ENCODE measurements around the gene CABP5.

CABP5 gene

DNA sequence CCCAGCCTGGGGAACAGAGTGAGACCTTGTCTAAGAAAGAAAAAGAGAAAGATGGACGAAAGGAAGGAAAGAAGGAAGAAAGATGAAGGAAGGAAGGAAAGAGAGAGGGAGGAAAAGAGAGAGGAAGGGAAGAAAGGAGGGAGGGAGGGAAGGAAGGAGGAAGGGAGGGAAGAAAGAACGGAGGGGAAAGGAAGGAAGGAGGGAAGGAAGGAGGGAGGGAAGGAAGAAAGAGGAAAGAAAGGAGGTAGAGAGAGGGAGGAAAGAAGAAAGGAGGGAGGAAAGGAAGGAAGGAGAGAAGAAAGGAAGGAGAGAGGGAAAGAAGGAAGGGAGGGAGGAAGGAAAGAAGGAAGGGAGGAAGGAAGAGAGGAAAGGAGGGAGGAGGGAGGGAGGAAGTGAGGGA, 20.9 kb downstream of the CABP5 start:
- no peaks in the 10 kb centered on the region for H4K20me1 ChIP-seq (ENCODE audit: low read depth, low read length)
- H3K4me3 ChIP-seq (ENCODE audit: insufficient read depth, low read length, poor library complexity, severe bottlenecking) = no peak overlapping the region
- no peak overlapping the region for H3K9ac ChIP-seq (ENCODE audit: low read length)
- H3F3A ChIP-seq (ENCODE audit: insufficient read depth) = no peaks in the 10 kb centered on the region
- no peaks in the 10 kb centered on the region for H3K27me3 ChIP-seq (ENCODE audit: low read length)
- H3K9me2 ChIP-seq (replicated peaks; ENCODE audit: insufficient read depth, low read length) = no peaks in the 10 kb centered on the region
- TF ChIP-seq EZH2phosphoT487 (conservative IDR thresholded peaks at IDR 0.05; ENCODE audit: low read length) = no peak
- TF ChIP-seq, protein P1, sequence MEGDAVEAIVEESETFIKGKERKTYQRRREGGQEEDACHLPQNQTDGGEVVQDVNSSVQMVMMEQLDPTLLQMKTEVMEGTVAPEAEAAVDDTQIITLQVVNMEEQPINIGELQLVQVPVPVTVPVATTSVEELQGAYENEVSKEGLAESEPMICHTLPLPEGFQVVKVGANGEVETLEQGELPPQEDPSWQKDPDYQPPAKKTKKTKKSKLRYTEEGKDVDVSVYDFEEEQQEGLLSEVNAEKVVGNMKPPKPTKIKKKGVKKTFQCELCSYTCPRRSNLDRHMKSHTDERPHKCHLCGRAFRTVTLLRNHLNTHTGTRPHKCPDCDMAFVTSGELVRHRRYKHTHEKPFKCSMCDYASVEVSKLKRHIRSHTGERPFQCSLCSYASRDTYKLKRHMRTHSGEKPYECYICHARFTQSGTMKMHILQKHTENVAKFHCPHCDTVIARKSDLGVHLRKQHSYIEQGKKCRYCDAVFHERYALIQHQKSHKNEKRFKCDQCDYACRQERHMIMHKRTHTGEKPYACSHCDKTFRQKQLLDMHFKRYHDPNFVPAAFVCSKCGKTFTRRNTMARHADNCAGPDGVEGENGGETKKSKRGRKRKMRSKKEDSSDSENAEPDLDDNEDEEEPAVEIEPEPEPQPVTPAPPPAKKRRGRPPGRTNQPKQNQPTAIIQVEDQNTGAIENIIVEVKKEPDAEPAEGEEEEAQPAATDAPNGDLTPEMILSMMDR (IDR thresholded peaks at IDR 0.05; ENCODE audit: insufficient read depth, low read length, poor library complexity, severe bottlenecking) = no peak
- H2AFZ ChIP-seq (ENCODE audit: low read depth, low read length, severe bottlenecking) = no peak overlapping the region
- H3K27ac ChIP-seq (ENCODE audit: low read depth, low read length) = no peak overlapping the region
- H3K4me2 ChIP-seq (ENCODE audit: low read depth, low read length, poor library complexity, severe bottlenecking) = no peak overlapping the region
- no peaks in the 10 kb centered on the region for H3K36me3 ChIP-seq (ENCODE audit: low read length)
- no peaks in the 10 kb centered on the region for H3K9me3 ChIP-seq (ENCODE audit: insufficient read depth, low read length)
- no peaks in the 10 kb centered on the region for H3K79me2 ChIP-seq (ENCODE audit: insufficient read depth, low read length)

DNA sequence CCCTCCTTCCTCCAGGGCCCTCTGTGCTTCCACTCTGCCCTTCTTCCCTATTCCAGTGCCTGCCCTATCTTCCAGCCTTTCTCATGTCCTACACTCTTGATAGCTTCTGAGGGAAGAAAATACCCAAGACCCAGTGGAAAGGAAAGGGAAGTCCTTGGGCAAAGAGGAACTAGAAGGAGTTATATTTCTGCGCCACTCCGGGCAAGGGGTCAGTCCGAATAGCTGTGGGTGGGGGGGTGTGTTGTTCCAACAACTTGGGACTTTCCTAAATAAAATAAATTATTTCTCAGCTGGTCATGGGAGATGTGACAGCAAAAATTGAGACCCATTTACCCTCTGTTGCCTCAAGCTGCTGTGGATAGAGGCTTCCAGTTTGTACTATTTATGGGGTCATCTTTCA, 23.2 kb downstream of the CABP5 start:
- H2AFZ ChIP-seq (ENCODE audit: low read depth, low read length, severe bottlenecking) = no peak overlapping the region
- H4K20me1 ChIP-seq (ENCODE audit: low read depth, low read length) = no peaks in the 10 kb centered on the region

DNA sequence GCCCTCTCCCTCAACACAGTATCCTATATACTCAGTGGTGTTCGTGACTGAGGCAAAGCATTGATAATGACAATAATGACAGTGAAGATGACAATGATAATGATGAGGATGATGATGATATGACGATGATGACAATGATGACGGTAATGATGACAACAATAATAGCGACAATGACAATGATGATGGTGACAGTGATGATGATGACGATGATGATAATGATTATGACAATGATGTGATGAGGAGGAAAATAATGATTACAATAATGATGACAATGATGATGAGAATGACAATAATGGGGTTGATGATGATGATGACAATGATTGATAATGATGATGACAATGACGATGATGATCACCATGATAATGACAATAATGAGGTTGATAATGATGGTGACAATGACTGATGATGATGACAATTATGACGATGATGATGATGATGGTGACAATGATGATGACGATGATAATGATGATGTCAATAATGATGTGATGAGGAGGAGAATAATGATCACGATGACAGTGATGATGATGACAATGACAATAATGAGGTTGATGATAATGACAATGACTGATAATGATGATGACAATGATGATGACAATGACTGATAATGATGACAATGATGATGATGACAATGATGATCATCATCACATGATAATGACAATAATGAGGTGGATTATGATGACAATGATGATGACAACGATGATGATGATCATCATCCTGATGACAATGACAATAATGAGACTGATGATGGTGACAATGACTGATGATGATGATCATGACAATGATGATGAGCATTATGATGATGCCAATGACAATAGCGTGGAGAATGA, 32.7 kb downstream of the CABP5 start:
- no peaks in the 10 kb centered on the region for H3K79me2 ChIP-seq (ENCODE audit: insufficient read depth, low read length)
- H3K27ac ChIP-seq (ENCODE audit: low read depth, low read length) = no peak overlapping the region
- no peaks in the 10 kb centered on the region; the same call in 1 of the 2 replicates for H3K27me3 ChIP-seq (ENCODE audit: low read length)
- no peaks in the 10 kb centered on the region for H4K20me1 ChIP-seq (ENCODE audit: low read depth, low read length)
- no peak overlapping the region for H3K4me2 ChIP-seq (ENCODE audit: low read depth, low read length, poor library complexity, severe bottlenecking)
- H3K36me3 ChIP-seq (ENCODE audit: low read length) = no peaks in the 10 kb centered on the region
- H3F3A ChIP-seq (ENCODE audit: insufficient read depth) = no peaks in the 10 kb centered on the region
- TF ChIP-seq, protein P1 (IDR thresholded peaks at IDR 0.05; ENCODE audit: insufficient read depth, low read length, poor library complexity, severe bottlenecking) = no peak
- H3K9ac ChIP-seq (ENCODE audit: low read length) = no peak overlapping the region
- no peaks in the 10 kb centered on the region for H3K9me2 ChIP-seq (replicated peaks; ENCODE audit: insufficient read depth, low read length)
- no peak overlapping the region for H2AFZ ChIP-seq (ENCODE audit: low read depth, low read length, severe bottlenecking)
- no peaks in the 10 kb centered on the region for H3K9me3 ChIP-seq (ENCODE audit: insufficient read depth, low read length)
- H3K4me3 ChIP-seq (ENCODE audit: insufficient read depth, low read length, poor library complexity, severe bottlenecking) = no peak overlapping the region

More for the DNA sequence above, 23.2 kb downstream of the CABP5 start:
- Histone ChIP-seq H3F3A (ENCODE audit: insufficient read depth) (no peaks in the 10 kb centered on the region), H3K27me3 (ENCODE audit: low read length) (no peaks in the 10 kb centered on the region), H3K9ac (ENCODE audit: low read length) (no peak overlapping the region), H3K4me2 (ENCODE audit: low read depth, low read length, poor library complexity, severe bottlenecking) (no peak overlapping the region), H3K4me3 (ENCODE audit: insufficient read depth, low read length, poor library complexity, severe bottlenecking) (no peak overlapping the region), H3K9me3 (ENCODE audit: insufficient read depth, low read length) (no peaks in the 10 kb centered on the region), H3K9me2 (replicated peaks; ENCODE audit: insufficient read depth, low read length) (no peaks in the 10 kb centered on the region), H3K36me3 (ENCODE audit: low read length) (no peaks in the 10 kb centered on the region), H3K79me2 (ENCODE audit: insufficient read depth, low read length) (no peaks in the 10 kb centered on the region), H3K27ac (ENCODE audit: low read depth, low read length) (no peak overlapping the region)
- TF ChIP-seq, protein P1 (IDR thresholded peaks at IDR 0.05; ENCODE audit: insufficient read depth, low read length, poor library complexity, severe bottlenecking) = no peak
- TF ChIP-seq EZH2phosphoT487 (conservative IDR thresholded peaks at IDR 0.05; ENCODE audit: low read length) = no peak
